Heart left ventricle (tissue), 16 donors: Measurements from ENCODE around the gene CC2D2A. TPM values are rescaled to one million over a fixed set of nuclear protein-coding genes. Genes with fewer than 3 reads are reported as not detected.

ENCODE experiments used
- ATAC-seq, 4 donors: fragments of 200-7000 bp; cut with Tn5 transposase; one replicate each; pipeline ENCODE4 v1.9.1; 2020 to 2022; ENCODE audit warnings: moderate library complexity in 4 of 4, mild to moderate bottlenecking in 3 of 4, moderate number of reproducible peaks in 1 of 4
- DNase-seq, 5 donors: peaks; one replicate each; pipeline ENCODE4 v3.0.0-alpha.2; 2020
- H3K27ac ChIP-seq, 12 donors: fragments of 200-600 bp; sonication (generic) in 4 of 12; one replicate each; pipeline versions ENCODE4 v1.5.0 to v1.8.0; 2016 to 2022; ENCODE audit warnings: mild to moderate bottlenecking in 2 of 12
- H3K27me3 ChIP-seq, 9 donors: fragments of 200-600 bp; sonication (generic) in 2 of 9; one replicate each; pipeline versions ENCODE4 v1.5.1 to v1.8.0; 2016 to 2022; ENCODE audit warnings: mild to moderate bottlenecking in 3 of 9
- H3K36me3 ChIP-seq, 9 donors: fragments of 200-600 bp; sonication (generic) in 2 of 9; one replicate each; pipeline versions ENCODE4 v1.5.0 to v1.8.0; 2018 to 2022; ENCODE audit warnings: mild to moderate bottlenecking in 2 of 9
- H3K4me1 ChIP-seq, 12 donors: fragments of 200-600 bp; sonication (generic) in 4 of 12; one replicate each; pipeline versions ENCODE4 v1.5.0 to v1.8.0; 2016 to 2022; ENCODE audit warnings: mild to moderate bottlenecking in 3 of 12
- H3K4me3 ChIP-seq, 12 donors: fragments of 200-600 bp; sonication (generic) in 4 of 12; one replicate each; pipeline versions ENCODE4 v1.5.0 to v1.8.0; 2017 to 2022; ENCODE audit warnings: mild to moderate bottlenecking in 9 of 12, moderate library complexity in 4 of 12
- H3K9me3 ChIP-seq, 12 donors: fragments of 200-600 bp; sonication (generic) in 4 of 12; one replicate each; pipeline versions ENCODE4 v1.5.0 to v1.8.0; 2016 to 2022; ENCODE audit warnings: mild to moderate bottlenecking in 1 of 12
- CTCF ChIP-seq, 12 donors: fragments of 200-600 bp; sonication (generic) in 4 of 12; IDR thresholded peaks; one replicate each; pipeline versions ENCODE4 v1.5.0 to v1.8.0; 2018 to 2022; ENCODE audit warnings: antibody characterized with exemption in 12 of 12, mild to moderate bottlenecking in 5 of 12
- POLR2A ChIP-seq, 2 donors: fragments of 450-650 bp; IDR thresholded peaks; one replicate each; pipeline ENCODE4 v1.6.1; 2017; ENCODE audit warnings: antibody characterized with exemption in 2 of 2, mild to moderate bottlenecking in 2 of 2, moderate library complexity in 2 of 2
- WGBS, 4 donors: extraction: QIAGEN DNeasy Blood & Tissue Kit in 2 of 4; methylation state at CpG; one replicate each; pipeline versions ENCODE4 v1.1.5 to v1.1.7; 2013 to 2018; 5-methylcytosine and 5-hydroxymethylcytosine counted together
- intact Hi-C, 10 donors: fragments of 100-400 bp; cut with DNase I; formaldehyde crosslinking; loops; one replicate each; pipeline versions ENCODE4 v1.11.1 to v1.14.2; 2022
- polyA plus RNA-seq, 2 donors: library from polyadenylated mRNA; stranded (reverse); fragments of 200-250 nt; gene quantifications; one replicate each; pipeline ENCODE4 v1.2.3, GENCODE V29; 2013
- total RNA-seq, 9 donors: library from RNA; depleted of rRNA in 2 of 9; stranded (reverse); fragments of >200 nt in 2 of 9; fragmentation: NEBNext Ultra II Directional in 3 of 9; extraction: Animal tissue kit (Norgen Biotek cat#: 25700) in 3 of 9; gene quantifications; one replicate each; pipeline versions ENCODE4 v1.1.0 to v1.2.4, GENCODE V29; 2016 to 2023
- donor health status: ischemic (EF 13 %, LVEDD 7.1; RV severe dilation, severe dysfunction).
- donor health status: healthy with polysubstance abuse.
- donor health status: DM: no; HTN: yes; CAD: no.
- donor health status: DM: no; HTN: no; CAD: no.
- donor health status: ischemic (EF 25% LVEDD 6.9; RV normal size, moderate dysfunction).
- donor health status: ischemic (EF 25% LVEDD 5.7; RV mildly dilated, moderate dysfunction).
- donor health status: healthy.
- donor health status: DM: yes; HTN: yes; CAD: no.
- donor health status: ischemic (EF 35%, LVEDD 5.7; RV mildly dilated, moderate dysfunction).
- donor health status: nonischemic (EF 11% LVEDD 7.7; RV severe dilation, severe dysfunction).
- donor health status: DM: yes; HTN: yes; CAD: no.
- donor health status: PGD.
- donor health status: ischemic (EF 29% LVEDD 5.4; RV normal size, mild dysfunction).
- donor health status: nonischemic (EF 23%, LVEDD 6.1; RV moderate dilation, normal function).

The CC2D2A gene
- total and polyA plus RNA-seq, 11 donors, result 3.1 to 14.4 (median 8.4) TPM

- no peak for DNase-seq
- Histone ChIP-seq H3K4me3 (no peak overlapping the region), H3K27ac (no peak overlapping the region), H3K4me1 (peaks cover 0 to 9% (median 0%) of the 10 kb centered on the region in 12 donors), H3K36me3 (no peaks in the 10 kb centered on the region), H3K27me3 (no peaks in the 10 kb centered on the region), H3K9me3 (no peaks in the 10 kb centered on the region)
- intact Hi-C loops, result no loop called here
- WGBS, 4 donors, result 92 to 97% (median 94%) methylated on average over 2 of the region's 2 CpGs
- TF ChIP-seq CTCF (IDR thresholded peaks at IDR 0.05) (no peak), POLR2A (IDR thresholded peaks at IDR 0.05) (no peak)
- ATAC-seq, result no peak
These were observed 35.0 kb upstream of the CC2D2A start for GRCh38 chr4:15434676-15435075.

GRCh38 chr4:15436513-15436912 is 33.2 kb upstream of the CC2D2A start:
- DNase-seq (peak in 1 of 5 donors; percentile 32), ATAC-seq (no peak)
- Histone ChIP-seq H3K27me3 (no peaks in the 10 kb centered on the region), H3K36me3 (no peaks in the 10 kb centered on the region), H3K9me3 (no peaks in the 10 kb centered on the region), H3K4me3 (no peak overlapping the region), H3K4me1 (peaks cover 0 to 9% (median 0%) of the 10 kb centered on the region in 12 donors), H3K27ac (no peak overlapping the region)
- no peak for TF ChIP-seq CTCF (IDR thresholded peaks at IDR 0.05)
- no peak for TF ChIP-seq POLR2A (IDR thresholded peaks at IDR 0.05)
- 17 to 35% (median 24%) methylated on average over 2 of the region's 2 CpGs for WGBS, 4 donors
- intact Hi-C loops, result no loop called here

- H3K9me3 ChIP-seq, result no peaks in the 10 kb centered on the region
- H3K27me3 ChIP-seq, result no peaks in the 10 kb centered on the region
- no peak for ATAC-seq
- WGBS, 4 donors, result 73 to 93% (median 89%) methylated on average over 2 of the region's 2 CpGs
- H3K27ac ChIP-seq, result no peak overlapping the region
- intact Hi-C loops, result no loop called here
- H3K4me3 ChIP-seq, result no peak overlapping the region
- H3K4me1 ChIP-seq, result peaks cover 0 to 9% (median 0%) of the 10 kb centered on the region in 12 donors
- DNase-seq, result no peak
- peaks cover 0 to 5% (median 0%) of the 10 kb centered on the region in 9 donors for H3K36me3 ChIP-seq
- TF ChIP-seq CTCF (IDR thresholded peaks at IDR 0.05) (no peak), POLR2A (IDR thresholded peaks at IDR 0.05) (no peak)
These were observed 30.6 kb upstream of the CC2D2A start for GRCh38 chr4:15438939-15439524.

GRCh38 chr4:15443371-15444160 is 26.1 kb upstream of the CC2D2A start:
- no peaks in the 10 kb centered on the region for H3K9me3 ChIP-seq
- no peak overlapping the region for H3K27ac ChIP-seq
- H3K27me3 ChIP-seq, result no peaks in the 10 kb centered on the region
- intact Hi-C loops, result no loop called here
- peaks cover 0 to 5% (median 0%) of the 10 kb centered on the region in 9 donors for H3K36me3 ChIP-seq
- no peak overlapping the region for H3K4me3 ChIP-seq
- DNase-seq, result no peak
- 58 to 73% (median 67%) methylated on average over 2 of the region's 2 CpGs for WGBS, 4 donors
- H3K4me1 ChIP-seq, result no peaks in the 10 kb centered on the region
- TF ChIP-seq POLR2A (IDR thresholded peaks at IDR 0.05), result no peak
- no peak for TF ChIP-seq CTCF (IDR thresholded peaks at IDR 0.05)
- no peak for ATAC-seq
